Measurements from ENCODE around the gene ATG10. TPM values are rescaled to one million over a fixed set of nuclear protein-coding genes. Genes with fewer than 3 reads are reported as not detected.

ATG10 gene
- total RNA-seq, 1 experiment from 2014 or later, result 11.8 TPM

DNA sequence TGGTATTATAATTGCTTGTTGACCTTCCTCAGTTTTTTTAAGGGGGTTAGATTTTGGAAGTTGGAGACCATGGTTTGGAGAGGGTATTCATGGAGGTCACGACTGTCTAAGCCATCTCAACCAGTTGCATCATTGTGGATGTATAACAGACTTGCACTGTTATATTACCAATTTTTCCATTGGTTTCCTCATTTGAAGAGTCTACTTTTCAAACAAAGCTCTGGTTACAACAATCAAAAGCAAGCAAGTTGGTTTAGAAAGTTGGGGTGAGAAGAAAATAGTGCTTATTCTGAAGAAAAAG is 203.0 kb downstream of the ATG10 start:
- Histone ChIP-seq H3K27ac (ENCODE audit: low read length) (no peak overlapping the region), H3K36me3 (ENCODE audit: low read depth, low read length) (no peaks in the 10 kb centered on the region; the same call in 1 of the 2 replicates), H3K4me3 (ENCODE audit: low read length) (no peak overlapping the region), H3K79me2 (ENCODE audit: low read length) (no peaks in the 10 kb centered on the region), H3K9me3 (ENCODE audit: low read length) (no peaks in the 10 kb centered on the region), H4K20me1 (ENCODE audit: low read length) (no peaks in the 10 kb centered on the region), H3K4me2 (ENCODE audit: low read length) (no peak overlapping the region), H3K9ac (ENCODE audit: low read length) (no peak overlapping the region), H3K9me2 (replicated peaks; ENCODE audit: low read length) (no peaks in the 10 kb centered on the region), H3K4me1 (ENCODE audit: insufficient read depth, low read length) (peaks cover 6% of the 10 kb centered on the region), H2AFZ (ENCODE audit: low read length) (no peak overlapping the region), H3K27me3 (ENCODE audit: low read length) (no peaks in the 10 kb centered on the region), H3F3A (ENCODE audit: low read length, unreplicated experiment) (no peaks in the 10 kb centered on the region)
- BruUV-seq (replicated peaks), result no TSS peak
- TF ChIP-seq, protein P1, sequence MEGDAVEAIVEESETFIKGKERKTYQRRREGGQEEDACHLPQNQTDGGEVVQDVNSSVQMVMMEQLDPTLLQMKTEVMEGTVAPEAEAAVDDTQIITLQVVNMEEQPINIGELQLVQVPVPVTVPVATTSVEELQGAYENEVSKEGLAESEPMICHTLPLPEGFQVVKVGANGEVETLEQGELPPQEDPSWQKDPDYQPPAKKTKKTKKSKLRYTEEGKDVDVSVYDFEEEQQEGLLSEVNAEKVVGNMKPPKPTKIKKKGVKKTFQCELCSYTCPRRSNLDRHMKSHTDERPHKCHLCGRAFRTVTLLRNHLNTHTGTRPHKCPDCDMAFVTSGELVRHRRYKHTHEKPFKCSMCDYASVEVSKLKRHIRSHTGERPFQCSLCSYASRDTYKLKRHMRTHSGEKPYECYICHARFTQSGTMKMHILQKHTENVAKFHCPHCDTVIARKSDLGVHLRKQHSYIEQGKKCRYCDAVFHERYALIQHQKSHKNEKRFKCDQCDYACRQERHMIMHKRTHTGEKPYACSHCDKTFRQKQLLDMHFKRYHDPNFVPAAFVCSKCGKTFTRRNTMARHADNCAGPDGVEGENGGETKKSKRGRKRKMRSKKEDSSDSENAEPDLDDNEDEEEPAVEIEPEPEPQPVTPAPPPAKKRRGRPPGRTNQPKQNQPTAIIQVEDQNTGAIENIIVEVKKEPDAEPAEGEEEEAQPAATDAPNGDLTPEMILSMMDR (conservative IDR thresholded peaks at IDR 0.05; ENCODE audit: low read depth, low read length), result peak; percentile 16; the same call in 1 of the 2 replicates
- TF ChIP-seq EZH2phosphoT487 (IDR thresholded peaks at IDR 0.05; ENCODE audit: borderline replicate concordance, low read length) (no peak), EZH2 (IDR thresholded peaks at IDR 0.05; ENCODE audit: low read length, unreplicated experiment) (no peak)
- ATAC-seq, result no peak
- intact Hi-C loops (cut with micrococcal nuclease), result loop anchor here (1.0 kb wide), 1 partner anchor 50 kb away; no protein-coding TSS in a partner anchor
- no peak for DNase-seq
- ChIA-PET CTCF (no interaction called here), POLR2A (ENCODE audit: unreplicated experiment) (no interaction called here)

DNA sequence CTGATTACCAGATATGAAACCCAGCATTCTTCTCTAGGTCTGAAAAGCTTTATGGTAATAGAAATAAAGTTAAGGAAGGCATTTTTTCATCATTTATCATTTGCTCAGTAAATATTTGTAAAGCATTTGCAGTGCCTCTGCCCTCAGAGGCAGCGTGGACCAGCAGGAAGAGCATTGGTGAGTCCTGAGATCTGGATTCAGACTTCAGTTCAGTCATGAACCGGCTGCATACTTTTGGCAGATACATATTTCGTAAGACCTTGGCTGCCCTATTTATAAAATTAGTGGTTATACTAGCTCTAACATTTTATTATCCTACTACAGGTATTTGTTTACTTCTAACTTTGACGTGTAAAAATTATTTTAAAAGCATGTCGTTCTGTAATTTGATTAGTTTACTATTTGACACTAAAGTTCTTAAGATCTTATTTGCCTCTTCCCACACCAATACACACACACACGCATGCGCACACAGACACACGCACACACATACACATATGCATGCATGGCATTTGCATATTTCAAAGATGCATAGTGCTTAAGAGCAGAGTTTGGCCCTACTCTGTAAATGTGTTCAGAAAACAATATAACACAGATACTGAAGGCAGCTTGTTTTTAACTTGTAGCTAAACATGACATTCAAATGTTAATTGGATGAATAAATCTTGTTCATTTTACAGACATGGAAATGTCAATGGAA is 204.4 kb downstream of the ATG10 start:
- no peaks in the 10 kb centered on the region for H3K9me3 ChIP-seq (ENCODE audit: low read length)
- no peaks in the 10 kb centered on the region for H4K20me1 ChIP-seq (ENCODE audit: low read length)
- H3K27me3 ChIP-seq (ENCODE audit: low read length), result no peaks in the 10 kb centered on the region
- H2AFZ ChIP-seq (ENCODE audit: low read length), result no peak overlapping the region
- POLR2A ChIA-PET (ENCODE audit: unreplicated experiment), result no interaction called here
- no peaks in the 10 kb centered on the region for H3K9me2 ChIP-seq (replicated peaks; ENCODE audit: low read length)
- no peak overlapping the region for H3K4me2 ChIP-seq (ENCODE audit: low read length)
- H3K36me3 ChIP-seq (ENCODE audit: low read depth, low read length), result no peaks in the 10 kb centered on the region; the same call in 1 of the 2 replicates
- TF ChIP-seq, protein P1 (conservative IDR thresholded peaks at IDR 0.05; ENCODE audit: low read depth, low read length), result no peak
- TF ChIP-seq EZH2 (IDR thresholded peaks at IDR 0.05; ENCODE audit: low read length, unreplicated experiment) (no peak), EZH2phosphoT487 (IDR thresholded peaks at IDR 0.05; ENCODE audit: borderline replicate concordance, low read length) (no peak)
- intact Hi-C loops (cut with micrococcal nuclease), result no loop called here
- no peak overlapping the region for H3K27ac ChIP-seq (ENCODE audit: low read length)
- CTCF ChIA-PET, result no interaction called here
- no peak overlapping the region for H3K4me3 ChIP-seq (ENCODE audit: low read length)
- DNase-seq (peak; percentile 34), ATAC-seq (peak; percentile 84)
- peaks cover 6% of the 10 kb centered on the region for H3K4me1 ChIP-seq (ENCODE audit: insufficient read depth, low read length)
- H3F3A ChIP-seq (ENCODE audit: low read length, unreplicated experiment), result no peaks in the 10 kb centered on the region
- no peaks in the 10 kb centered on the region for H3K79me2 ChIP-seq (ENCODE audit: low read length)
- BruUV-seq (replicated peaks), result no TSS peak
- H3K9ac ChIP-seq (ENCODE audit: low read length), result no peak overlapping the region

DNA sequence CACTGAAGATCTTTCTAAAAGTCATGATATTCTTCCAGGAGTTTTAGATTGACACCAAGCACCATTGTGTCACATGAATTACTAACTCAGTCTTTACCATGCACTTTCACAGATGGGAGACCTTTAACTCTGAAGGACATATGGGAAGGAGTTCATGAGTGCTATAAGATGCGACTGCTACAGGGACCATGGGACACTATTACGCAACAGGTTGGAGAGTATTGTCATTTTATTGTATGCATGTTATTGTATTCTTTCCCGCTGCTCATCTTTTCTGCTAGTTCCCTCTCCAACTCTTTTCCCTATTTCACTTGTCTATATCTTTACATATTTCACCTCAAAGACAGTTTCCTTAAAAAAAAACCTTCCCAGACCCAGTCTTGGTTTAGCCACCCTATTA is 206.6 kb downstream of the ATG10 start:
- no peaks in the 10 kb centered on the region; the same call in 1 of the 2 replicates for H3K36me3 ChIP-seq (ENCODE audit: low read depth, low read length)
- no peaks in the 10 kb centered on the region for H3F3A ChIP-seq (ENCODE audit: low read length, unreplicated experiment)
- H3K4me2 ChIP-seq (ENCODE audit: low read length), result no peak overlapping the region
- H3K4me3 ChIP-seq (ENCODE audit: low read length), result no peak overlapping the region
- no peak for DNase-seq
- H3K9me3 ChIP-seq (ENCODE audit: low read length), result no peaks in the 10 kb centered on the region
- H3K9me2 ChIP-seq (replicated peaks; ENCODE audit: low read length), result no peaks in the 10 kb centered on the region
- H2AFZ ChIP-seq (ENCODE audit: low read length), result no peak overlapping the region
- no peak for ATAC-seq
- intact Hi-C loops (cut with micrococcal nuclease), result no loop called here
- no peak overlapping the region for H3K9ac ChIP-seq (ENCODE audit: low read length)
- CTCF ChIA-PET, result no interaction called here
- POLR2A ChIA-PET (ENCODE audit: unreplicated experiment), result no interaction called here
- BruUV-seq (replicated peaks), result no TSS peak
- H3K79me2 ChIP-seq (ENCODE audit: low read length), result no peaks in the 10 kb centered on the region
- no peak overlapping the region for H3K27ac ChIP-seq (ENCODE audit: low read length)
- TF ChIP-seq EZH2phosphoT487 (IDR thresholded peaks at IDR 0.05; ENCODE audit: borderline replicate concordance, low read length), result no peak
- TF ChIP-seq EZH2 (IDR thresholded peaks at IDR 0.05; ENCODE audit: low read length, unreplicated experiment), result no peak
- TF ChIP-seq, protein P1 (conservative IDR thresholded peaks at IDR 0.05; ENCODE audit: low read depth, low read length), result no peak
- no peaks in the 10 kb centered on the region for H3K27me3 ChIP-seq (ENCODE audit: low read length)
- no peaks in the 10 kb centered on the region for H4K20me1 ChIP-seq (ENCODE audit: low read length)
- peaks cover 6% of the 10 kb centered on the region for H3K4me1 ChIP-seq (ENCODE audit: insufficient read depth, low read length)
